HL-60 (cell line): ENCODE measurements around the gene KAZN.

Experiments used
- POLR2AphosphoS5 ChIP-seq: IDR thresholded peaks from 2 replicates; pipeline ENCODE4 v1.6.1; 2012; ENCODE audit warnings: low read depth
- TF ChIP-seq, protein P1 (sequence below): IDR thresholded peaks from one replicate; pipeline ENCODE4 v1.5.1; 2011; ENCODE audit warnings: low read length, control low read depth, inconsistent platforms; ENCODE audit not compliant: insufficient read depth

DNA sequence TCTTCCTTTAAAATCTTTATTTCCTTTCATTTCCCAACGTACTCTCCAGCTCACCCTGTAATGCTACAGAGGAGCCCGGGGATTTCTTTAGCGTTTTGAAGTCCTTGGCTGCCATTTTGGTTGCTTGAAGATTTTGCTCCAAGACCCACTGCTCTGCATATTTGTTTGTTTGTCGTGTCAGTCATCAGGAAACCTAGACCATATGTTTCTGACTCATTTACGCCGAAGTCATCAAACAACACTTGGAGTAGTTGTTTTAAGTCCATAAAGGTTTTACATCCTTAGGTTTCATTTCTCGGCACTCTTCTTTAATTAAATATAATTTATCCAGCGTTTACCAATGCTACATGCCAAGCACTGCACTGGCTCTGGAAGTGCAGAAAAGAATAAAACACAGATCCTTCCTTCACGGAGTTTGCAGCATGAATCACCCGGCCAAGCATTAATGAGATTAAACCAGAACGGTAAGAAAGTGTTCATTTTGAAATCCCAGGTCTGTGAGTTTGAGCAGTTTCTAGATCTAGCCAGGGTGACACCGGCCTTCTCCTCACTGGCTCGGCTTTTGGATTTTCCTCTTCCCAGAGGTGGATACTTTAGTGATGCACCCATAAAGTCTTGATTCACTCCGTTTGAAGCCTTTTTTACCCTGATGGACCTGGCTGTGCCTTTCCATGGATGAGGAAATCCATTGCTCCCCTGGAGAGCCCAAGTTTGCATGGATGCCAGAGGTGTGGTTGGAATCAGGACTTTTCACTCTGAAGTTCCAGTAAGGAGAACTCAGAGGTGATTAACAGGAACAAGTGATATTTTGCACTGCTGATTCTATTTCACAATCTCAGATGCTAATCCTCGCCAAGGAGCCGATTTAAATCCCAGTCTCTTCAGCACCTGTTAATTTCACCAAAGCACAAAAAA, 109.3 kb downstream of the KAZN start:
- TF ChIP-seq, protein P1, sequence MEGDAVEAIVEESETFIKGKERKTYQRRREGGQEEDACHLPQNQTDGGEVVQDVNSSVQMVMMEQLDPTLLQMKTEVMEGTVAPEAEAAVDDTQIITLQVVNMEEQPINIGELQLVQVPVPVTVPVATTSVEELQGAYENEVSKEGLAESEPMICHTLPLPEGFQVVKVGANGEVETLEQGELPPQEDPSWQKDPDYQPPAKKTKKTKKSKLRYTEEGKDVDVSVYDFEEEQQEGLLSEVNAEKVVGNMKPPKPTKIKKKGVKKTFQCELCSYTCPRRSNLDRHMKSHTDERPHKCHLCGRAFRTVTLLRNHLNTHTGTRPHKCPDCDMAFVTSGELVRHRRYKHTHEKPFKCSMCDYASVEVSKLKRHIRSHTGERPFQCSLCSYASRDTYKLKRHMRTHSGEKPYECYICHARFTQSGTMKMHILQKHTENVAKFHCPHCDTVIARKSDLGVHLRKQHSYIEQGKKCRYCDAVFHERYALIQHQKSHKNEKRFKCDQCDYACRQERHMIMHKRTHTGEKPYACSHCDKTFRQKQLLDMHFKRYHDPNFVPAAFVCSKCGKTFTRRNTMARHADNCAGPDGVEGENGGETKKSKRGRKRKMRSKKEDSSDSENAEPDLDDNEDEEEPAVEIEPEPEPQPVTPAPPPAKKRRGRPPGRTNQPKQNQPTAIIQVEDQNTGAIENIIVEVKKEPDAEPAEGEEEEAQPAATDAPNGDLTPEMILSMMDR = no peak
- TF ChIP-seq POLR2AphosphoS5 = no peak
